ENCODE measurements around the gene SLC25A26. TPM values are rescaled to one million over a fixed set of nuclear protein-coding genes. Genes with fewer than 3 reads are reported as not detected.

SLC25A26 gene
- total RNA-seq, 1 experiment from 2014 or later, result 18.4 TPM

Other genes with a start within 250 kb of the SLC25A26 start
- gene MAGI1, start 182.1 kb upstream of the SLC25A26 start, total RNA-seq (2014; rRNA removed; shearing (Covaris generic)), result 14.5 and 16.9 TPM in 2 replicates